RPMI8226 (cell line): ENCODE results near the gene ZNF683.

Experiments used
- DNase-seq: peaks from one replicate; pipeline ENCODE4 v3.0.0-alpha.2; 2015

ZNF683 gene

GRCh38 chr1:26357121-26357602, 15.4 kb downstream of the ZNF683 start:
- no peak for DNase-seq

- no peak for DNase-seq
These were observed 16.4 kb downstream of the ZNF683 start for GRCh38 chr1:26356106-26356505.

- no peak for DNase-seq
These were observed 17.6 kb downstream of the ZNF683 start for GRCh38 chr1:26354972-26355371.

GRCh38 chr1:26353976-26354820, 18.4 kb downstream of the ZNF683 start, which contains the start of gene CRYBG2:
TSS of gene CRYBG2 (minus strand) at chr1:26354130. CDS start at chr1:26346657, 7,473 bp downstream.
- DNase-seq: no peak

GRCh38 chr1:26353210-26353859, 19.2 kb downstream of the ZNF683 start:
- no peak for DNase-seq

GRCh38 chr1:26352338-26352679, 20.2 kb downstream of the ZNF683 start:
- no peak for DNase-seq

GRCh38 chr1:26351590-26352337, 20.8 kb downstream of the ZNF683 start:
- DNase-seq: no peak

- no peak for DNase-seq
These were observed 21.6 kb downstream of the ZNF683 start for GRCh38 chr1:26350701-26351589.

- no peak for DNase-seq
These were observed 22.2 kb downstream of the ZNF683 start for GRCh38 chr1:26350343-26350700.

GRCh38 chr1:26349877-26350244, 22.7 kb downstream of the ZNF683 start:
- DNase-seq: no peak

- DNase-seq: no peak
These were observed 23.2 kb downstream of the ZNF683 start for GRCh38 chr1:26349188-26349876.

- no peak for DNase-seq
These were observed 26.1 kb downstream of the ZNF683 start for GRCh38 chr1:26346274-26347033.

GRCh38 chr1:26345718-26346117, 26.8 kb downstream of the ZNF683 start:
- DNase-seq: no peak

- DNase-seq: no peak
These were observed 28.2 kb downstream of the ZNF683 start for GRCh38 chr1:26344147-26344920.

- DNase-seq: no peak
These were observed 32.5 kb downstream of the ZNF683 start for GRCh38 chr1:26340047-26340481.

- DNase-seq: no peak
These were observed 33.9 kb downstream of the ZNF683 start for GRCh38 chr1:26338670-26339069.

GRCh38 chr1:26337625-26338024, 34.9 kb downstream of the ZNF683 start:
- DNase-seq: peak; percentile 30

- DNase-seq: no peak
These were observed 35.4 kb downstream of the ZNF683 start for GRCh38 chr1:26337206-26337535.

GRCh38 chr1:26336477-26337205, 35.9 kb downstream of the ZNF683 start:
- DNase-seq: peak; percentile 97
